OCI-M1 (cell line): ENCODE data around the gene DDX19B.
A peak's percentile ranks its signal among the peaks of the same experiment; 100 is the strongest.
"Not testable (repeated sequence)": the region's sequence is repeated elsewhere in the genome, so short reads cannot be mapped to it uniquely, and the experiment has no call there.

Source experiments
- DNase-seq: peaks from one replicate; lab custom pipeline; 2025; lab: John Stamatoyannopoulos, UW

The DDX19B gene

DNA sequence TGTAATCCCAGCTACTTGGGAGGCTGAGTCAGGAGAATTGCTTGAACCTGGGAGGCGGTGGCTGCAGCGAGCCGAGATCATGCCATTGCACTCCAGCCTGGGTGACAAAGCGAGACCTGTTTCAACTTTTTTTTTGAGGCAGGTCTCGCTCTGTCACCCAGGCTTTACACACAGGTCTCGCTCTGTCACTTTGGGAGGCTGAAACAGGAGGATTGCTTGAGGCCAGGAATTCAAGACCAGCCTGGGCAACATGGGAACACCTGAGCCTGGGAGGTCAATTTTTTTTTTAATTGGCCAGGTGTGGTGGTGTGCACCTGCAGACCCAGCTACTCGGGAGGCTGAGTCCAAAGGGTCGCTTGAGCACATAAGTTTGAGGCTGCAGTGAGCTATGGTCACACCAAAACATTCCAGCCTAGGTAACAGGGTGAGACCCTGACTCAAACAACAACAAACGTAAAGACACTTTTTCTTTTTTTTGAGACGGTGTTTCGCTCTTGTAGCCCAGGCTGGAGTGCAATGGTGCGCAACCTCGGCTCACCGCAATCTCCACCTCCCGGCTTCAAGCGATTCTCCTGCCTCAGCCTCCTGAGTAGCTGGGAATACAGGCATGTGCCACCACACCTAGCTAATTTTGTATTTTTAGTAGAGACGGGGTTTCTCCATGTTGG is 11.5 kb upstream of the DDX19B start:
- DNase-seq, result not testable (repeated sequence)

DNA sequence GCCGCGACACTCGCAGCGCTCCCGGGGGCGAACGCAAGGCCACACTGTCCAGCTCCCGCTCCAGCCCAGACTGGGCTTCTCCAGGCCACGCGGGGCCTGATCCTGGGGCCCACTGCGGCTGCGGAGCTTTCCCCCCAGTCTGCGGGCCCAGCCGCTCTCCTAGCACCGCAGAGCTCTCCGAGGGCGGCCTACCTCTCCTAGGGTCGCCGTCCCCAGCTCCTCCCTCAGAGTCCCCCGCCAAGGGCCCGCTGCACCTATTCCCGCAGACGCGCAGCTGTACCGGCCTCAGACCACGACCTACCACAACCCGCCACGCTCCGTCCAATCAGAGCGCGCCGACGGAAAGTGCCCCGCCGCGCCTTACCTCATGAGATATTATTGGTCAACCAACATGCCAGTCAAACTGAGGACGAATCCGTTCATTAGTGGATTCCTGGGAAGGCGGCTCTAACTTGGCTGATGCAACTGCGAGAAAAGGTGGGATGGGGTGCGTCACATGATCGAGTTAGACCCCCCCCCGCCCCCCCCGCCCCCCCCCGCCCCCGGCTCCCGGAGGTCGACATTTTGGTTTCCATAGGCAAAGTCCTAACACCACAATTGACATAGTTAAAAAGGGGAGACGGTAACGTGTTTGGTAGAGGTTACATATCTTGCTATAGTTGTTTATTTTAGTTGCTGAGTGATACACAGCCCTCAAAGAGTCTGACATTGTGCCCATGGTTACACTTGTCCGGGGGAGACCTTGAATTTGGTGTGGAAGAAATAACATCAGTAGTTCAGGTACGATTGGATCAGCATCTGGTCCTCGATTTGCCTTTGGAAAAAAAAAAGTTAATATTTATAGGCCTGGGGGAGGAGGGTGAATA is 9.5 kb upstream of the DDX19B start, which contains the start of gene AARS1:
Gene AARS1 (minus strand): TSS at position 278 of the 866 bp plus-strand sequence. CDS start 6,743 bp downstream, outside the sequence.
- DNase-seq, result peak; percentile 99

DNA sequence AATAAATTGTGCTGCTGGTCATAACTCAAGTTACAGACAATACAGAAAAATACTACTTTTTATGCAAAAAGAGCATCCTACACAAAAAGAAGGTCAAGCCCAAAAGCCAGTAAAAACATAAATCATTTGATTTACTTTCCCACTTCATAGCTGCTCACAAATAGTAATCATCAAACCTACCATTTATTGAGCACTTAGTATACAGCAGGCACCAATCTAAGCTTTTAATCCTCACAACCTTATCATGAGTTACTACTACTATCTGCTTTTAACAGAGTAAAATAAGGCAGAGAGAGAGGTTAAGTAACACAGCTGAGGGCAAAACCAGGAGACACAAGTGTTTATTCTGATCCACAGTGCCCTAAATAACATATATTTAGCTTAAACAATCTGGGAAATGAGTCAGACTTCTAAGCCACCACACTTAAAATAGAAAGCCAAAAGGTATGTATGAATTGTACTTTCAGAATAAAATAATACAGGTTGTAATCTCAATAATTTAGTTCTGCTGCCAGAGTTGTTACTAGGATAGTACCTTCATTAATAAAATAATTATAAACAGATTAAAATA is 8.0 kb upstream of the DDX19B start:
- DNase-seq, result peak; percentile 51

DNA sequence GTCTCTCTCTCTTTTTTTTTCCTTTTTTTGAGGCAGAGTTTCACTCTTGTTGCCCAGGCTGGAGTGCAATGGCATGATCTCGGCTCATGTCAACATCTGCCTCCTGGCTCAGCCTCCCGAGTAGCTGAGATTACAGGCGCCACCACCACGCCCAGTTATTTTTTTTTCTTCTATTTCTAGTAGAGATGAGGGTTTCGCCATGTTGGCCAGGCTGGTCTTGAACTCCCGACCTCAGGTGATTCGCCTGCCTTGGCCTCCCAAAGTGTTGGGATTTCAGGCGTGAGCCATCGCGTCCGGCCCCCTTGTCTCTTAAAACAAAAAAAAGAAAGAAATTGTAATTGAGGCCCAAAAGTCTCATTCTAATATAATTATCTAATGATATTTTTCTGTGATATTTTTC is 6.8 kb upstream of the DDX19B start:
- not testable (repeated sequence) for DNase-seq

DNA sequence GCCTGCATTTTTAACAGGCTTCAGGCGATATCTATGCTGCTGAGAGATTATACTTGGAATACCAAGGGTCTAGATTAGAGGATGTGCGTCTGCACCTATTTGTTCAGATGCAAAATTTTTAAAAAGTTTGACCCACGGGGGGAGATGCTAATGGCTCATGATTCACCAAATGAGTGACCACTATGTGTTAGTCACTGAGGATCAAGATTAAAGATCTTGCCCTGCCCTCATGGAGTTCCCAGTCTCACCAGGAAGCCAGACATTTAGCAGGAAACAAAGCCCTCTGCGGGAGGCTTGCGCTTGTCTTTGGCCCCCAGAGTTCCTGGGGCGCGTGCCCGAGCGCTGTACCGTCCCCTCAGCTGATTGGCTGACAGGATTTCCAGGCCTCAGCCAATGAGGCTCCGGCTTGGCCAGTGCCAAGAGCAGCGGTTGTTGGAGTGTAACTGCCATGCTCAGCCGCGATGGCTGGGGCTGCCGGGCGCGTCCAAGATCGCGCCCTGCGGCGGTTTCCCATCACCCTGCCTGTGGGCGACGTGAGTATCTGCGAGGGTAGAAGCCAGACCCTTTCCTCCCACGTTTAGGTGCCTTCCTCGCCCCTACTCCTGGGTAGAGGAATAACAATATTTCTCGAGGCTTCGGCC is 4.5 kb upstream of the DDX19B start:
- no peak for DNase-seq

DNA sequence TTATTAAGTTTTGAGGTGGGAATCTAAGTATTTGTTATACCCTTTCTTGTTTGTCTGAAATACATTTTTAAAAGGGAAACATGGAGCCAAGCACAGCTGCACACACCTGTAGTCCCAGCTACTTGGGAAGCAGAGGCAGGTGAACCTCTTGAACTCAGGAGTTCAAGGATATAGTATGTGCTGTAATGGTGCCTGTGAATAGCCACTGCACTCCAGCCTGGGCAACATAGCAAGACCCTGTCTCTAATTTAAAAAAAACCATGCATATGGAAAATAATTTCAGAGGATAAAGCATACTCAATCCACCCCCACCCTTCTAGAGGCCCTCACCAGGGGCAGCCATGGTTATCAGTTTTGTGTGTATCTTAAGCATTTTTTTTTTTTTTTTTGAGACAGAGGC is 3.4 kb upstream of the DDX19B start:
- no peak for DNase-seq

DNA sequence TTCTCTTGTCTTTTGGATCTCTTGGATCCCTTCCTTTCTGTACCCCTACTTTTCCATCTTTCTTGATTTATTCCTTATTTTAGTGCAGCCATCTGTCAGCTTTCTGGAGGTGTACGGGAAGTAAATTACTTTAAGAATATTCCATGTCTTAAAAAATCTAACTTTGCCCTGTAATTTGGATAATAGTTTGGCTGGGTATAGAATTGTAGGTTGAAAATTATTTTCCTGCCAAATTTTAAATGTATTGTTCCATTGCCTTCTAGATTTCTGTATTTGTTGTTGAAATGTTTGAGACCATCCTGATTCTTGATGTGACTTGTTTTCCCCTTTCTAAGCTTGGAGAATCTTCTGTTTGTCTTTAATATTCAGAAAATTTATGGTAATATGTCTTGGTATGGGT is 2.1 kb downstream of the DDX19B start:
- no peak for DNase-seq

DNA sequence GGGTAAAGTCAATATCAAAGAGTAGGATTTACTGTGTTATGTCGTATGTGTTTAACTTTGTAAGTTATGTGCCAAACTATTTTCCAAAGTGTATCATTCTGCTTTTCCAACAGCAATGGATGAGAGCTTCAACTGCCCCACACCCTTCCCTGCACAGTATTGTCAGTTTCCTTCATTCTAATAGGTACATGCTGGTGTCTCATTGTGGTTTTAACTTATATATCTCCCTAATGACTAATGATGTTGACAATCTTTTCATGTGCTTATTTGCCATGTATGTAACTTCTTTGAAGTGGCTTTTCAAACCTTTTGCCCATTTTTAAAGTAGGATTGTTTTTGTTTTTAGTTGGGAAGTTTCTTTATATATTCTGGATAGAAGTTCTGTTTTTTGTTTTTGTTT is 3.8 kb downstream of the DDX19B start:
- no peak for DNase-seq

DNA sequence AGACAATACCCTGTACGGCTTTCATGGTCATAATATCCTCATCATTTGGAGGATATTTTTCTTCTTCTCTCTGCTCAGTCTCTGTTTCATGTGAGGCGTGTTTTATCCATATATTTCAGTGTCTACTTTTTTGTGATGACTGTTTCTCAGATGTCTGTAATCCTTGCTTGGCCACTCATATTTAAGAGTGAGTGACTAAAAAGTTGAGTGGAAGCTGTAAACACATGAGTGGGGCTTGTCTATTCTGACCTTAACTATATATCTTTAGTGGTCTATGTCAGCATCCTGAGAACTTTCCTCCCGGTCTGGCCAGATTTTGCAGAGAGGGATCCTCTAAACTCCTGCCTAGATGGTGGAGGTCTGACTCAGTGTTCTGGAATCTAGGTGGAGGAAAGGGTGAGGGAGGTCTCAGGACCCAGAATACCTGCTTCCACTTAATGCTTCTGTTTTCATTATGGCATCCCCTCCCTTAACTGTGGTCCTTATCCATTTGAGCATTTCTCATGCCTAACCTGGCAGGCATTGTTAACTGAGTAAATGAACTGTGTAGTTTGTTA is 6.0 kb downstream of the DDX19B start:
- DNase-seq, result no peak

DNA sequence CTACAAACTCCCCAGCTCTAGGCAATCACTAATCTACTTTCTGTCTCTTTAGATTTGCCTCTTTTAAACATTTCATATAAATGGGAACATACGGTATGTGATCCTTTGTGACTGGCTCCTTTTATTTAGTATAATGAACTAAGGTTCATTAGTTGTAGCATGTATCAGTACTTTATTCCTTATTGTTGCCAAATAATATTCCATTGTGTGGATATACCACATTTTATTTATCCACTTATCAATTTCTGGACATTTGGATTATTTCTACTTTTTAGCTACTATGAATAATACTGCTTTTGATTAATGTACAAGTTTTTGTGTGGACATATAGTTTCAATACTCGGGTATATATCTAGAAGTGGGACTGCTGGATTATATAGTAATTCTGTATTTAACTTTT is 7.9 kb downstream of the DDX19B start:
- no peak for DNase-seq

DNA sequence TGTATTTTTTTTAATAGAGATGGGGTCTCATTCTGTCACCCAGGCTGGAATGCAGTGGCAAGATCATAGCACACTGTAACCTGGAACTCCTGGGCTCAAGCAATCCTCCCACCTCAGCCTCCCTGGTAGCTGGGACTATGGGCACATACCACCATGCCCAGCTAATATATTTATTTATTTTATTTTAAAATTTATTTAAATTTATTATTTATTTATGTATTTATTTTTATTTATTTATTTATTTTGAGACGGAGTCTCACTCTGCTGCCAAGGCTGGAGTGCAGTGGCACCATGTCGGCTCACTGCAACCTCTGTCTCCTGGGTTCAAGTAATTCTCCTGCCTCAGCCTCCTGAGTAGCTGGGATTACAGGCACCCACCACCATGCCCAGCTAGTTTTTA is 8.7 kb downstream of the DDX19B start:
- not testable (repeated sequence) for DNase-seq

DNA sequence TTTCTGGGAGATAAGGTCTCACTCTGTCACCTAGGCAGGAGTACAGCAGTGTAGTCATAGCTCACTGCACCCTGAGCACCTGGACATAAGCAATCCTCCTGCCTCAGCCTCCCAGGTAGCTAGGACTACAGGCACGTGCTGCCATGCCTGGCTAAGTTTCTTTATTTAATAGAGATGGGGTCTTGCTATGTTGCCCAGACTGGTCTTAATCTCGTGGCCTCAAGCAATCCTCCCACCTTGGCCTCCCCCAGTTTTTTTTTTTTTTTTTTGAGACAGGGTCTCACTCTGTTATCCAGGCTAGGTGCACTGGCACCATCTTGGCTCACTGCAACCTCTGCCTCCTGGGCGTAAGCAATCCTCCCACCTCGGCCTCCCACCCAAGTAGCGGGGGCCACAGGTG is 21.1 kb downstream of the DDX19B start:
- no peak for DNase-seq

DNA sequence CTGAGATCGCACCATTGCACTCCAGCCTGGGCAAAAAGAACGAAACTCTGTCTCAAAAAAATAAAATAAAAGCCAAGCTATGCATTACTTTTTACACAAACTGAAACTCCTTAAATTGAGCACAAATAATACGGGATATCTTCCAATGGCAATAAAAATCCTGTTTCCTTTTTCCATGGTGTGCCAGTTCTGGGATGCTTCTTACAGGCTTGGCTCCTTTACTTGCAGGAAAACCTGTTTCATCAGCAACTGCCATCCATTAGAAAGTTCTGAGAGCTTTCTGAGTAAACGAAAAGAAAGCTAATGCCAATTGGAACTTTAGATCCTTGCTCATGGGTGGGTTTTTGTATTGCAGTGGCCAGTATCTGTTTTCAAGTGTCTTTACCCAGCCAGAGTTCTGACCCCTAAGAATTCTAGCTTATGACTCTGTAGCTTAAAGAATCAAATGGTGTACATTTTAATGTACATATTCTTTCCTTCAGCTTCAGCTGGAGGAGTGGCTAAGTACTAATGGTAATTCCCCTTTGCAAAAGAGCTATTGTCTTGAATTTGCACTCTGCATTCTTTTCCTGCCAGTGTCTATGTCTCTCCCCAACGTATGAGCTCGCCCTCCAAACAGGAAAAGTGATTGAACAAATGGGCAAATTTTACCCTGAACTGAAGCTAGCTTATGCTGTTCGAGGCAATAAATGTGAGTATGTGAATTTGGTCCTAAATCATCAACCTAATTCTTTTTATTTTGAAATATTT is 26.2 kb downstream of the DDX19B start:
- DNase-seq, result no peak

DNA sequence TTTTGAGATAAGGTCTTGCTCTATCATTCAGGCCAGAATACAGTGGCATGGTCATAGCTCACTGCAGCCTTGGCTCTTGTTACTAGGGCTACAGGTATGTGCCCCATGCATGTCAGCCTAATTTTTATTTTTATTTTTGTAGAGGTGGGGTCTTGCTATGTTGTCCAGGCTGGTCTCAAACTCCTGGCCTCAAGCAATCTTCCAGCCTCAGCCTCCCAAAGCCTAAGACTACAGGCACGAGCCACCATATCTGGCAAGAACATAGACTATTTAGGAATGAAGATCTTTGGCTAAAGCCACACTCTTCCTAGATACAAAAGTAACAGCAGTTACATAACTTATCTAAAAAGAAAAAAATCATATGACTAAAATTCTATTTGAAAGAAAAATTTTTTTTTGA is 32.1 kb downstream of the DDX19B start:
- DNase-seq, result no peak

DNA sequence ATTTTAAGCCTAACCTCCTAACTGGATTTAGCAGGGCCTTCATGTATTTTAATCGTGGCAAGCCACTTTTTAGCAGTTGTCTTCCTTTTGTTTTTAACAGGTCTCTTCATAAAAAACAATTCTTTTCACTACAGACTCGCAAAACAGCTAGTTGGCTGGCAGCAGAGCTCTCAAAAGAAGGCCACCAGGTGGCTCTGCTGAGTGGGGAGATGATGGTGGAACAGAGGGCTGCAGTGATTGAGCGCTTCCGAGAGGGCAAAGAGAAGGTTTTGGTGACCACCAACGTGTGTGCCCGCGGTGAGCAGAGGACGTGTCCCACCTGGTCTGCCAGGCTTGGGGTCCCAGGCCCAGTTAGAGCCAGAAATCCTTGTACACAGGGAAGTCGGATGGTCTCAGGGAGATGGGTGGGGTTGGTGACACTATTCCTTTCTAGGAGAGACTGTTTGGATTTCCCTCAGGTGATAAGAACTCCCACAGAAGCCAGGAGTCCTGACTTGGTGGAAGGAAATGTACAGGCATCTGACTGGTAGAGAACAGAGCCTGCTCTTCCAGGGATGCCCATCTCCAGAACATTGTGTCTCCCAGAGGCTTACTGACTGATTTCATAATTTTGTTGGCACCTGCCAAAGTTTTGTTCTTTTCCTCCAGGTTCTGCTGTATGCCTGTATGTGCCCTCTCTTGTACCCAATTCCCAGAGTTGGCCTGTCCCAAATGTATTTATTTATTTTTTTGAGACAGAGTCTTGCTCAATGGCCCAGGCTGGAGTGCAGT is 32.8 kb downstream of the DDX19B start:
- peak; percentile 11 for DNase-seq

DNA sequence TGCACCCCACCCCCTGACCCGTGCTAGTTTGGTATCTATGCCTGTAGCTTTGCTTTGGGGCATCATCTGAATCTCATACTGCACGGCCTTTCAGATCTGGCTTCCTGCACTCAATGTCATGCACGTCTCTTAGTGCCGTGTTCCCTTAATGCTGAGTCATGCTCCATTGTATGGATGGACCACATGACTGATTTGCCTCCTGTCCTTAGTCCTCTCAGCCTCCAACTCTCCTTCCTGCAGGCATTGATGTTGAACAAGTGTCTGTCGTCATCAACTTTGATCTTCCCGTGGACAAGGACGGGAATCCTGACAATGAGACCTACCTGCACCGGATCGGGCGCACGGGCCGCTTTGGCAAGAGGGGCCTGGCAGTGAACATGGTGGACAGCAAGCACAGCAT is 33.7 kb downstream of the DDX19B start:
- not testable (repeated sequence) for DNase-seq

DNA sequence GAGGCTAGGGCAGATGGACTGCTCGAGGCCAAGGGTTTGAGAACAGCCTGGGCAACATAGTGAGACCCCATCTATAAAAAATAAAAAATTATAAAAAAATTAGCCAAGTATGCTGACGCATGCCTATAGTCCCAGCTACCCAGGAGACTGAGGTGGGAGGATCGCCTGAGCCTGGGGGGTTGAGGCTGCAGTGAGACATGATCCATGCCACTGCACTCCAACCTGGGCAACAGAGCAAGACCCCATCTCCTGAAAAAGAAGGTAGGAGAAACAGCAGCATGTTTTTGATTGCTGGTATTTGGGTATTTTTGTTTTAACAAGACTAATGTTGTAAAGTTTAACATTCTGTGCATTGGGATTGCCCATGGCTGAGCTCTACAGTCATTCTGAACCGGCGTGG is 38.8 kb downstream of the DDX19B start:
- DNase-seq, result no peak

DNA sequence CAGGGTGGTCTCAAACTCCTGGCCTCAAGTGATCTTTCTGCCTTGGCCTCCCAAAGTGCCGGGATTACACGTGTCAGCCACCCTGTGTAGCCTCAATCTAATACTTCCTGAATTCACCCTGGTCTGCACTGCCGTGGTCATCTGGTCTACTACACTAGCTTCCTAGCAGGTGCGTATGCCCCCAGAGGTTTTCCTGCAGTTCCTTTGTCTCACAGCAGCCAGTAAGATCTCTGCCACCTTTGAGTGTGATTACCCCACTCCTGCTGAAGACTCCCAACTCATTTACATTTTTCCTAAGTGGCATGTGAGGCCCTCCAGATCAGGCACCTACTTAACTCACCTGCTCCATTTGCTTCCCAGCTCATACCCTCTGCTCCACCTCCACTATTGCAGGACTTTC is 42.6 kb downstream of the DDX19B start:
- DNase-seq, result no peak

DNA sequence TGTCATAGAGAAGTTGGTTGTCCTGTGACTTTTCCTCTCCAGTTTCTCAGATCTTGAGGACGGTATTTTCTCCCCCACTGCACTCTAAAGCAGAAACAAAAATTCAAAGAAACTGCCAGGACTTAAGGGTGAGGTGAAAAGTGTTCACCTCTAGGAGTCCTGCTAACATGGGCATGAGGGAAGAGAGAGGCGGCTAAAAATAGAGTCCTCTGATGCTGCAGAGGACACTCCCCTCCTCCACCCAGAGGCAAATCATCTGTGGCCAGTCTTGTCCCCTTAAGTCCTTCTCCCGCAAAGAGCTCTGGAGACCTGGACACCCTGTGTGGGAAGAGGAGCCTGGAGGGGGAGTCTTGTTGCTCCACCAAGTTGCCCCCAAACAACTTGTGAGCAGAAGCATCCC is 43.0 kb downstream of the DDX19B start:
- no peak for DNase-seq

DNA sequence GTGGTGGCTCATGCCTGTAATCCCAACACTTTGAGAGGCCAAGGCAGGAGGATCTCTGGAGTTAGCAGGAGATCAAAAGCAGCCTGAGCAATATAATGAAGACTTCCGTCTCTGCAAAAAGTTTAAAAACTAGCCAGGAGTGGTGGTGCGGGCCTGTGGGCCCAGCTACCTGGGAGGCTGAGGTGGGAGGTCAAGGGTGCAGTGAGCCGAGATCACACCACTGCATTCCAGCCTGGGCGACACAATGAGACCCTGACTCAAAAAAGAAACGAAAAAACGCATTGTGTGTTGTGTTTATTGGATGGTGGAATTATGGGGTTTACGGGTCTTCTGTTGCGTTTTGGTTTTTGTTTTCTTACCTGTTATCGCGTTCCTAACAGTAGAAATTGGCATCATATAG is 46.9 kb downstream of the DDX19B start:
- DNase-seq, result no peak

DNA sequence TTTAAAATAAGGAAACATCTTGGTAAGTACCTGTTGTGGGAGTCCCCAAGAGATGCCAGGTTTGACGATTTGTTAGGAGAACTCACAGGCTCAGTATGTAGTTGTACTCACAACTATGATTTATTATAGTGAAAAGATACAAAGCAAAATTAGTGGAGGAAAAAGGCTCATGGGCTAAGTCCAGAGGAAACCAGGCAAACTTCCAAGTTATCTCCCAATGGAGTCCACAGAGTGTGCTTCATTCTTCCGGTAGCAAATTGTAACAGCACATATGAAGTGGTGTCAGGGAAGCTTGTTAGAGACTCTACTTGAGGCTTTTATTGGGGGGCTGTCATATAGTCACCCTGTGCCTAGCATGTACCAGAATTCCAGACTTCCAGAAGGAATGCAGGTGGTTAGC is 50.0 kb downstream of the DDX19B start:
- no peak for DNase-seq
